VCaP (cell line): Measurements from ENCODE around the gene BBS9.
"Not testable (repeated sequence)": the region's sequence is repeated elsewhere in the genome, so short reads cannot be mapped to it uniquely, and the experiment has no call there.

ENCODE experiments used
- H3K27ac ChIP-seq: fragments of 450-650 bp; 2 replicates; pipeline ENCODE4 v1.5.1; 2017
- TF ChIP-seq, protein P1 (sequence below): fragments of 450-650 bp; conservative IDR thresholded peaks from 2 replicates; pipeline ENCODE4 v1.5.1; 2017; ENCODE audit warnings: mild to moderate bottlenecking, moderate library complexity

The BBS9 gene

DNA sequence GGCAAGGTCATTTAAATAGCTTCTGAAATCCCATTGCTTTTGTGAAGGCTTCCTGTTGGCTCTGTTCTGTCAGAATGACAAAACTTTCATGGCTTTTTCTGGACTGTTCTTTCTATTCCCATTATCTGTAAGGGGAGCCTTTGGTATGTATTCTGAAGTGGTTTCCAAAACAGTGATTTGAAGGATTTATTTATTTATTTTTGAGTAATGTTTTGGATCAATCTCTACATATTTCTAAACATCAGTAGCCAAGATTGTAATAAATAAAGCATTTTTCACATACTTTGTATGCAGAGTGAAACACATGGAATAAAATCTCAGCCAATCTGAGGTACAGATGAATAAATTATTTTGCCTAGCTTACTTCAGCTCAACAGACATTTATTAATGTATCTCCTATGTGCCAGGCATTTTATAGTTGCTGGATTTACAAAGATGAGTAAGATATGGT lies 121.1 kb downstream of the BBS9 start:
- no peak overlapping the region for H3K27ac ChIP-seq
- TF ChIP-seq, protein P1, sequence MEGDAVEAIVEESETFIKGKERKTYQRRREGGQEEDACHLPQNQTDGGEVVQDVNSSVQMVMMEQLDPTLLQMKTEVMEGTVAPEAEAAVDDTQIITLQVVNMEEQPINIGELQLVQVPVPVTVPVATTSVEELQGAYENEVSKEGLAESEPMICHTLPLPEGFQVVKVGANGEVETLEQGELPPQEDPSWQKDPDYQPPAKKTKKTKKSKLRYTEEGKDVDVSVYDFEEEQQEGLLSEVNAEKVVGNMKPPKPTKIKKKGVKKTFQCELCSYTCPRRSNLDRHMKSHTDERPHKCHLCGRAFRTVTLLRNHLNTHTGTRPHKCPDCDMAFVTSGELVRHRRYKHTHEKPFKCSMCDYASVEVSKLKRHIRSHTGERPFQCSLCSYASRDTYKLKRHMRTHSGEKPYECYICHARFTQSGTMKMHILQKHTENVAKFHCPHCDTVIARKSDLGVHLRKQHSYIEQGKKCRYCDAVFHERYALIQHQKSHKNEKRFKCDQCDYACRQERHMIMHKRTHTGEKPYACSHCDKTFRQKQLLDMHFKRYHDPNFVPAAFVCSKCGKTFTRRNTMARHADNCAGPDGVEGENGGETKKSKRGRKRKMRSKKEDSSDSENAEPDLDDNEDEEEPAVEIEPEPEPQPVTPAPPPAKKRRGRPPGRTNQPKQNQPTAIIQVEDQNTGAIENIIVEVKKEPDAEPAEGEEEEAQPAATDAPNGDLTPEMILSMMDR, result no peak

DNA sequence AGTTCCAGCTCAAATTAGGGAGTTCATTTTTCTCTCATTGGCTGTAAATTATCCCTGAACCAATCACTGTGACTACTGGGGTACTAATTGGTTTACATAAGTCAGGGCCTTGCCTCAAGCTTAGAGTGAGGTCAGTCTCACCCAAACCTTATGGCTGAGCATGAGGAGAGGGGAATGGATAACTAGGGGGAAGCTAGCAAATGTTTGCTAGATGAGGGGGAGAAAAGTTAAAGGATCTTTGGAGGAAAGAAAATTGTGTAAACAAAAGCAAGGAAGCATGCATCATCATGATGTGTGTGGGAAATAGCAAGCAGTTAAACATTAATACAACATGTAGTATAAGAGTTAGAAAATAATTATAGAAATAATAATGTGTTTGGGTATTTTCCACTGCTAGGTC lies 121.9 kb downstream of the BBS9 start:
- H3K27ac ChIP-seq, result no peak overlapping the region
- TF ChIP-seq, protein P1, result no peak

DNA sequence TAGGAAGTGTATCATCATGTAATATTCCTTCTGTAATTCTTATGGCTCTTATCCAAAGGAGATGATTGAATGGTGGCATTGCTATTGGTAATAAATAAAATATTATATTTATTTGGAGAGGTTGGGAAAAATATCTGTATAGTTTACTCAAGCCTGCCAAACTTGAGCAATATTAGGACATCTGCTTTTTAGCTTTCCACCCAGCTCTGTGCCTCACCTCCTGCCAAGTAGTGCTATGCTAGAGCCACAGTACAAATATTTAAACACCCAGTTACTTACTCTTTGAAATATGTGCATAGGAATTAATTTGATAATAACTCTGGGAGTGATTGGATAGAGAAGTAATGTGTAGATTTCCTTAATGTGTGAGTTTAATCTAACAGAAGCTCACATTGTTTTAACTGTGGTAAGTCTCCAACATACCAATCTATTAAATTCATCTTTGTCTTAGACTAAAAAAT lies 129.2 kb downstream of the BBS9 start:
- no peak overlapping the region for H3K27ac ChIP-seq
- TF ChIP-seq, protein P1, result no peak

DNA sequence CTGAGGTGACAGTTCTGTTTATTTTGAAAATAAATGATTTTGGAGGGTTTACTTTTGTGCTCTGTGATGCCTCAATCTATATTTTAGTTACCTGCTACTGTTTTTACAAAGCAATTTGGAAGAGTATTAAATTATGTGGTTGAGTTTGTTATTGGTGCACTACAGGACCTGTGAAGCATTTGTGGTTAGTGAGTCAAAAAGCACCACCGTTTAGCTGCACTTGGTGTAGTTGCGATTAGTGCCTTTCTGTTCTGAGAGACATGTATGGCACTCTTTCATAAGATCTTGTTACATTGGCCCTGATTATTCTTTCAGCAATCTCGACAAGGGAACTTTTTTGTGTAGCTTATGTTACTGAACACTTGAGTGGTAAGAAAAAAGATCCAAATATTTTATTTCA lies 132.2 kb downstream of the BBS9 start:
- no peak overlapping the region for H3K27ac ChIP-seq
- TF ChIP-seq, protein P1, result no peak

DNA sequence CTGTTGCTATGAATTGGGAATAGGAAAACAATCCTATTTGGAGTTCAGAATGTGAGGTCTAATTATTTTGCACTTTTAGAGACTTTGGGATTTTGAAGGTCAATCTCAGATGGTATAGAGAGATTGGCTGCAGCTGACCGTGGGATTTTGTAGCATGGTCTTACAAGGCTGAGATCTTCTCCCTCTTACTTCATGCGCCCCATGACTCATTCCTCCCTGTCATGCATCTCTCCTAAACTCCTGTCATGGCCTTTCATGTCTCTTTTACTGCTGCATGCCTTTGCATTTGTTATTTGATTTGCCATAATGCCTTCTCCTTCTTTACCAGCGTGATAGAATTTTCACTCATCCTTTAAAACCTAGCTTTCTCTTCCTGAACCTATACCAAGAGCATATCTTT lies 133.1 kb downstream of the BBS9 start:
- TF ChIP-seq, protein P1, result no peak
- H3K27ac ChIP-seq, result no peak overlapping the region

DNA sequence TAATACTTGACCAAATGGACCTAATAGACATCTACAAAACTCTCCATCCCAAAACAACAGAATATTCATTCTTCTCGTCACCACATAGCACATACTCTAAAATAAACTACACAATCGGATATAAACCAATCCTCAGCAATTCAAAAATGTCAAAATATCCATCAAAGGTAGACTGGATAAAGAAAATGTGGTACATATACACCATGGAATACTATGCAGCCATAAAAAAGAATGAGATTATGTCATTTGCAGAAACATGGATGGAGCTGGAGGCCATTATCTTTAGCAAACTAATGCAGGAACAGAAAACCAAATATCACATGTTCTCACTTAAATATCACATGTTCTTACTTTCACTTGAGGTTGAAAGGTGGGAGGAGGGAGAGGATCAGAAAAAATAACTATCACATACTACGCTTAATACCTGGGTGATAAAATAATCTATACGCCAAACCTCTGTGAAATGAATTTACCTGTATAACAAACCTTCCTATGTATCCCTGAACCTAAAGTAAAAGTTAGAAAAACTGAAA lies 142.5 kb downstream of the BBS9 start:
- not testable (repeated sequence) for H3K27ac ChIP-seq

DNA sequence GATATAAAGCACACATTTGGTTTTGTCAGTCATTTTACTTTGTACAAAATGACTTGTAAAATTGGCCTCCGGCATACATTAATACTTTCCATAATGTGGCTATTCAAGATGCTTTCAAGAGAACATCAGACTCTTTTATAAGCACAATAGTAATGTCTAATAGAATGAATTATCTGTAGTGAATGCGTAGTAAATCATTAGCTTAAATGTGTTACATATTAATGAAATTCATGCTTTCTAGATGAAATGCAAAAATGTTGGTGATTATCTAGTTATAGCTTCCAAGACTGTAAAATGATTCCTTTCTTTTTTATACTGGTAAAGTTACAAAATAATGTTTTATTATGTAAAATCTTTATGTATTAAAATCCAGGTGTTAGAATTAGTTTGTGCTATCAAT lies 144.0 kb downstream of the BBS9 start:
- no peak overlapping the region for H3K27ac ChIP-seq
- TF ChIP-seq, protein P1, result no peak

DNA sequence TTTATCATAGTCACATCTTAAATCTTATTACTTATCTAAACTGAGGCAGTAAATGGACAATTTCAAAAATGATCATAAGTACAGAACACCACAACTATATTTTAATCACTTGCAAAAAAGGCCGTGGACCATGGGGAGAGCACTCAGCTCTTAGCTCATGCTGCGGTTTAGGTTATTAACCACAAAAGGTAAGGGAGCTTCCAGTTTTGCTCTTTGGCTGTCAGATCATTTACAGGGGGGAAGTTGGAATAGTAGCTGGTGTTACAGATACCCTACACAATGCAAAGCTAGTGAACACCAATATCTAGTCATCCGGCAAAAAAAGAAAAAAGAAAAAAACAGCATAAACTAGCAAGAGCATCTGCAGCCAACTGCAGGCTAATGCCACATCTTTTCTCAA lies 147.0 kb downstream of the BBS9 start:
- TF ChIP-seq, protein P1, result no peak

More for the DNA sequence above, 147.0 kb downstream of the BBS9 start:
- no peak overlapping the region for H3K27ac ChIP-seq
